Peyer's patch (tissue), 4 donors: Measurements from ENCODE around the gene ZDHHC24.

Source experiments
- CTCF ChIP-seq, 6 experiments: fragments of 450-650 bp in 4 of 6; fragments of 200-600 bp in 2 of 6; sonication (generic) in 1 of 6; IDR thresholded peaks; one replicate each; pipeline ENCODE4 v1.5.1; 2017 to 2019; ENCODE audit warnings: antibody characterized with exemption in 6 of 6, mild to moderate bottlenecking in 3 of 6, moderate library complexity in 1 of 6
- POLR2A ChIP-seq, 2 donors: fragments of 450-650 bp; IDR thresholded peaks; one replicate each; pipeline ENCODE4 v1.5.1; 2017; ENCODE audit warnings: antibody characterized with exemption in 2 of 2, mild to moderate bottlenecking in 2 of 2, moderate library complexity in 2 of 2

- TF ChIP-seq CTCF (IDR thresholded peaks at IDR 0.05) (peak in 5 of 6 experiments; percentile 7 to 53 (median 27)), POLR2A (IDR thresholded peaks at IDR 0.05) (no peak)
These were observed 2.4 kb downstream of the ZDHHC24 start for GRCh38 chr11:66543263-66544107.
